CD4-positive, alpha-beta T cell (primary cell): ENCODE results near the gene HBQ1. TPM values are rescaled to one million over a fixed set of nuclear protein-coding genes. Genes with fewer than 3 reads are reported as not detected.

ENCODE experiments used
- ATAC-seq: fragments of 200-7000 bp; cut with Tn5 transposase; one replicate; pipeline ENCODE4 v1.10.0; 2022; ENCODE audit warnings: mild to moderate bottlenecking; ENCODE audit not compliant: poor library complexity
- CTCF ChIA-PET: fragments of 350-600 bp; sonication (Branson Sonifier 250); formaldehyde crosslinking; loops from one replicate; lab custom pipeline; 2021; ENCODE audit warnings: antibody characterized with exemption, inconsistent platforms; lab: Charles Lee
- POLR2A ChIA-PET: fragments of 350-600 bp; sonication (Branson Sonifier 250); formaldehyde crosslinking; loops from one replicate; lab custom pipeline; 2021; ENCODE audit warnings: antibody characterized with exemption, inconsistent platforms; lab: Charles Lee
- DNase-seq, 14 experiments: peaks; one replicate each; pipeline ENCODE4 v3.0.0-alpha.2; 2013 to 2020; ENCODE audit warnings: mixed read lengths in 2 of 14
- H3K27ac ChIP-seq, 2 donors: one replicate each; pipeline versions ENCODE4 v1.5.1 to v1.7.0; 2013; ENCODE audit warnings: low read length in 2 of 2, low read depth in 1 of 2, mild to moderate bottlenecking in 1 of 2
- H3K27me3 ChIP-seq, 2 experiments: 1 replicate in 1 of 2; 2 replicates in 1 of 2; pipeline versions ENCODE4 v1.6.1 to v1.7.0; 2013; ENCODE audit warnings: low read length in 2 of 2, control low read depth in 1 of 2, mild to moderate bottlenecking in 1 of 2, moderate library complexity in 1 of 2; ENCODE audit not compliant: insufficient read depth in 2 of 2, control insufficient read depth in 1 of 2
- H3K36me3 ChIP-seq: one replicate; pipeline ENCODE4 v1.6.1; 2013; ENCODE audit warnings: low read length, control low read depth; ENCODE audit not compliant: insufficient read depth
- H3K4me1 ChIP-seq: one replicate; pipeline ENCODE4 v1.6.1; 2013; ENCODE audit warnings: low read length, control low read depth; ENCODE audit not compliant: insufficient read depth
- H3K4me3 ChIP-seq: one replicate; pipeline ENCODE4 v1.5.1; 2013; ENCODE audit warnings: mild to moderate bottlenecking, low read length, moderate library complexity
- H3K9me3 ChIP-seq, 2 experiments: 1 replicate in 1 of 2; 2 replicates in 1 of 2; pipeline versions ENCODE4 v1.6.1 to v1.7.0; 2013; ENCODE audit warnings: low read length in 2 of 2, mild to moderate bottlenecking in 2 of 2, control low read depth in 1 of 2, moderate library complexity in 1 of 2; ENCODE audit not compliant: control insufficient read depth in 1 of 2, insufficient read depth in 1 of 2
- H3K27ac Mint-ChIP-seq: one replicate; pipeline ENCODE4 v1.8.0; 2020; ENCODE audit warnings: mixed read lengths
- H3K27me3 Mint-ChIP-seq: one replicate; pipeline ENCODE4 v1.8.0; 2021; ENCODE audit warnings: mixed read lengths
- H3K36me3 Mint-ChIP-seq: one replicate; pipeline ENCODE4 v1.8.0; 2021; ENCODE audit warnings: low read depth, mixed read lengths
- H3K4me1 Mint-ChIP-seq: one replicate; pipeline ENCODE4 v1.8.0; 2021; ENCODE audit warnings: low read depth, mixed read lengths
- H3K4me3 Mint-ChIP-seq: one replicate; pipeline ENCODE4 v1.8.0; 2020; ENCODE audit warnings: mild to moderate bottlenecking, mixed read lengths
- H3K9me3 Mint-ChIP-seq: one replicate; pipeline ENCODE4 v1.8.0; 2020; ENCODE audit warnings: mixed read lengths
- CTCF ChIP-seq: fragments of 200-600 bp; IDR thresholded peaks from one replicate; pipeline ENCODE4 v1.8.0; 2022; ENCODE audit warnings: antibody characterized with exemption, mild to moderate bottlenecking
- intact Hi-C, 2 experiments: fragments of 100-400 bp; cut with DNase I in 1 of 2; cut with micrococcal nuclease in 1 of 2; formaldehyde crosslinking; loops; one replicate each; pipeline versions ENCODE4 v1.15.1 to v1.9.0; 2023 to 2025; cut with DNase I, micrococcal nuclease
- total RNA-seq, 174 experiments: library from RNA in 2 of 174; stranded (reverse) in 2 of 174; gene quantifications; one replicate each; pipeline ENCODE4 v1.2.3 and lab custom pipeline; 2021 to 2026

HBQ1 gene
- total RNA-seq, 2 experiments from 2014 or later: not detected

DNA sequence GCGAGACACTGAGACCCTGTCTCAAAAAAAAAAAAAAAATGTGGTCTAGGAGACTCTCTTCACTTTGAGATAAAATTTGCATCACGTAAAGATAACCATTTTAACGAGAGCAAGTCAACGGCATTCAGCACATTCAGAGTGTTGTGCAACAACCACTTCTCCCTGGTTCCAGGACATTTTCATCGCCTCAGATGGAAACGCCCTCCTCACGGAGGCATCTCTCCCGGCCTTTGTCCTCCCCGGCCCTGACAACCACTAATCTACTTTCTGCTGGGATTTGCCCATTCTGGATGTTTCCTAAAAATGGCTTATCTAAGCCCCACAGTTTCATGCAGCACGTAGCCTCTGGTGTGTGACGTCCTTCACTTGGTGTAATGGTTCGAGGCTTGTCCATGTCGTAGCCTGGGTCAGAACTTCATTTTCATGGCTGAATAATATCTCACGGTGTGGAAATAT lies 35.4 kb upstream of the HBQ1 start:
- ChIA-PET CTCF (no interaction called here), POLR2A (no interaction called here)
- Mint-ChIP-seq H3K4me1 (no peaks in the 10 kb centered on the region), H3K27ac (no peak overlapping the region), H3K36me3 (no peaks in the 10 kb centered on the region), H3K9me3 (no peaks in the 10 kb centered on the region), H3K27me3 (peaks cover 20% of the 10 kb centered on the region), H3K4me3 (no peak overlapping the region)
- ATAC-seq (no peak), DNase-seq (no peak)
- Histone ChIP-seq H3K36me3 (no peaks in the 10 kb centered on the region), H3K4me3 (no peak overlapping the region), H3K9me3 (no peaks in the 10 kb centered on the region), H3K27me3 (peaks cover 0 to 2% of the 10 kb centered on the region in 2 experiments), H3K27ac (no peak overlapping the region), H3K4me1 (no peaks in the 10 kb centered on the region)
- intact Hi-C loops: no loop called here
- no peak for TF ChIP-seq CTCF

DNA sequence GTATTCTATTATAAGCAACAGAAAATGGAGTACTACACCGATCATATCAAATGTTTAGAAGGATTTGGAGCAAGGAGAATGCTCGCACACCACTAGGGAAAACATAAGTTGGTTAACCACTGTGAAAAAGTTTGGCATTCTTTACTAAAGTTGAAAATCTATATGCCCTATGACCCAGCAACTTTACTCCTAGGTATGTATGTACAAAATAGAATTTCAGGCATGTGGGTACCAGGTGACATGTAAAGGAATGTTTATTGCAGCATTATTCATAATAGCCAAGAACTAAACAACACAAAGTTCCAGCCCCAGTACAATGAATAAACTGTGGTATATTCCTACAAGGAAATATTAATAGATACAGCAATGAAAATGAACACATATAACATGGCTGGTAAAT lies 33.6 kb upstream of the HBQ1 start:
- no peak overlapping the region for H3K4me3 Mint-ChIP-seq
- no peak for ATAC-seq

DNA sequence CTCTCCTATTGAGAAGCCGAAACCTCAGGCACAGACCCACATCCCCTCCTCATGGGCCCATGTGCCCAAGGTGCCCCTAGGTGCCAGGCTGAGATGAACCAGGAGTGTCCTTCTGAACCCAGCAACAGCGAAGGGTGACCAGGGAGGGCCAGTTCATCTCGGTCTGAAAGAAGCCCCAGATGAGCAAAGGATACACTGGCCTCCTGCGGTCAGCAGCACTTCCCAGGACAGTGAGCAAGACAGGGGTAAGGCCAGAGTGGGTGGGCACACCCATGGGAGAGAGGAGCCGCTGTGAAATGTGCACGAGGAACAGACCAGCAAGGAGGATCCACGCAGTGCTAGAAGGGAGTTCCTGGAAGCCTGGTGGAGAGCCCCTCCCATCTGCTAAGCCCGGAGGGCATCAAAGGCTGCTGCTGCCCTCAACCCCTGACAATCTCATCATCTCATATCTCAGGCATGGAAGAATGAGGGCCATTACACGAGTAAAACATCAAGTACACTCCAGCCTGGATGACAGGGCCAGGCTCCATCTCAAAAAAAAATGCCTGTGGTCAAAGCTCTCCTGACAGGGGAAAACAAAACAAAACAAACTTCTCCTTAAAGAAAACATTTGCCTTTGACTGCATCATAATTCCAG lies 31.1 kb upstream of the HBQ1 start:
- ChIA-PET CTCF (interaction anchor here (0.7 kb wide), 1 partner anchor 24 kb away, joined by 3 read pairs; no protein-coding TSS in a partner anchor), POLR2A (no interaction called here)
- DNase-seq: no peak
- Histone ChIP-seq H3K27ac (no peak overlapping the region), H3K27me3 (peaks cover 0 to 2% of the 10 kb centered on the region in 2 experiments), H3K4me1 (peaks cover under 1% of the 10 kb centered on the region), H3K9me3 (no peaks in the 10 kb centered on the region), H3K4me3 (no peak overlapping the region), H3K36me3 (no peaks in the 10 kb centered on the region)
- Mint-ChIP-seq H3K4me1 (no peaks in the 10 kb centered on the region), H3K27ac (no peak overlapping the region), H3K4me3 (no peak overlapping the region), H3K27me3 (peaks cover 42% of the 10 kb centered on the region), H3K9me3 (no peaks in the 10 kb centered on the region), H3K36me3 (no peaks in the 10 kb centered on the region)
- no peak for ATAC-seq
- intact Hi-C loops: no loop called here
- TF ChIP-seq CTCF: no peak

More for the DNA sequence above, 33.6 kb upstream of the HBQ1 start:
- no peaks in the 10 kb centered on the region for H3K4me1 ChIP-seq
- H3K36me3 Mint-ChIP-seq: no peaks in the 10 kb centered on the region
- ChIA-PET CTCF (no interaction called here), POLR2A (no interaction called here)
- H3K9me3 Mint-ChIP-seq: no peaks in the 10 kb centered on the region
- H3K36me3 ChIP-seq: no peaks in the 10 kb centered on the region
- peaks cover 0 to 2% of the 10 kb centered on the region in 2 experiments for H3K27me3 ChIP-seq
- no peaks in the 10 kb centered on the region for H3K9me3 ChIP-seq
- H3K27ac ChIP-seq: no peak overlapping the region
- no peak overlapping the region for H3K4me3 ChIP-seq
- H3K27ac Mint-ChIP-seq: no peak overlapping the region
- no peak for DNase-seq
- no peak for TF ChIP-seq CTCF
- intact Hi-C loops: no loop called here
- no peaks in the 10 kb centered on the region for H3K4me1 Mint-ChIP-seq
- peaks cover 29% of the 10 kb centered on the region for H3K27me3 Mint-ChIP-seq
